ENCODE measurements around the gene HSPA4L.

GRCh38 chr4:127783955-127784770, 2.0 kb downstream of the HSPA4L start:
- TF ChIP-seq CTCF (IDR thresholded peaks at IDR 0.05) (no peak), POLR2A (IDR thresholded peaks at IDR 0.05) (no peak)

Measured in Peyer's patch (tissue), 4 donors.